Breast epithelium (tissue), 4 donors: ENCODE measurements around the gene ANGPTL2. TPM values are rescaled to one million over a fixed set of nuclear protein-coding genes. Genes with fewer than 3 reads are reported as not detected.
A peak's percentile ranks its signal among the peaks of the same experiment; 100 is the strongest.
"Not testable (repeated sequence)": the region's sequence is repeated elsewhere in the genome, so short reads cannot be mapped to it uniquely, and the experiment has no call there.

Source experiments
- DNase-seq, 2 donors: peaks; one replicate each; pipeline ENCODE4 v3.0.0-alpha.2; 2019; ENCODE audit warnings: low spot score in 2 of 2
- H3K27ac ChIP-seq, 2 donors: fragments of 200-600 bp; sonication (generic) in 1 of 2; one replicate each; pipeline ENCODE4 v1.5.1; 2016 to 2019; ENCODE audit warnings: mild to moderate bottlenecking in 1 of 2
- H3K27me3 ChIP-seq, 2 donors: fragments of 200-600 bp; sonication (generic) in 1 of 2; one replicate each; pipeline versions ENCODE4 v1.5.1 to v1.6.0; 2017 to 2019; ENCODE audit warnings: control low read depth in 1 of 2, mild to moderate bottlenecking in 1 of 2
- H3K36me3 ChIP-seq: fragments of 200-600 bp; one replicate; pipeline ENCODE4 v1.5.1; 2019
- H3K4me1 ChIP-seq, 2 donors: fragments of 200-600 bp; sonication (generic); one replicate each; pipeline ENCODE4 v1.5.1; 2016 to 2019; ENCODE audit warnings: control low read depth in 1 of 2
- H3K4me3 ChIP-seq, 3 donors: fragments of 200-600 bp; sonication (generic); 1 replicate in 2 of 3; 2 replicates in 1 of 3; pipeline ENCODE4 v1.5.1; 2016 to 2019; ENCODE audit warnings: mild to moderate bottlenecking in 3 of 3, moderate library complexity in 2 of 3
- H3K9me3 ChIP-seq, 2 donors: fragments of 200-600 bp; sonication (generic) in 1 of 2; one replicate each; pipeline ENCODE4 v1.5.1; 2016 to 2019; ENCODE audit warnings: control low read depth in 1 of 2
- POLR2A ChIP-seq: fragments of 450-650 bp; IDR thresholded peaks from one replicate; pipeline ENCODE4 v1.6.1; 2016; ENCODE audit warnings: antibody characterized with exemption, mild to moderate bottlenecking, moderate library complexity
- POLR2AphosphoS5 ChIP-seq, 3 donors: sonication (generic); formaldehyde crosslinking; IDR thresholded peaks; one replicate each; pipeline ENCODE4 v1.6.1; 2017; ENCODE audit warnings: antibody characterized with exemption in 3 of 3
- intact Hi-C: fragments of 100-400 bp; cut with DNase I; formaldehyde crosslinking; loops from one replicate; pipeline ENCODE4 v1.15.1; 2023; ENCODE audit warnings: low total_unique reads
- total RNA-seq, 3 donors: library from RNA; depleted of rRNA; stranded (reverse); fragments of >200 nt; gene quantifications; one replicate each; pipeline ENCODE4 v1.1.0, GENCODE V29; 2016
- TF ChIP-seq, protein P1 (sequence below), 3 donors: fragments of 450-650 bp; IDR thresholded peaks; one replicate each; pipeline ENCODE4 v1.5.1; 2016 to 2017; ENCODE audit warnings: antibody characterized with exemption in 3 of 3, mild to moderate bottlenecking in 3 of 3, moderate library complexity in 3 of 3

The ANGPTL2 gene
- total RNA-seq, 3 donors from 2014 or later = 30.9 to 61.8 (median 51.8) TPM

DNA sequence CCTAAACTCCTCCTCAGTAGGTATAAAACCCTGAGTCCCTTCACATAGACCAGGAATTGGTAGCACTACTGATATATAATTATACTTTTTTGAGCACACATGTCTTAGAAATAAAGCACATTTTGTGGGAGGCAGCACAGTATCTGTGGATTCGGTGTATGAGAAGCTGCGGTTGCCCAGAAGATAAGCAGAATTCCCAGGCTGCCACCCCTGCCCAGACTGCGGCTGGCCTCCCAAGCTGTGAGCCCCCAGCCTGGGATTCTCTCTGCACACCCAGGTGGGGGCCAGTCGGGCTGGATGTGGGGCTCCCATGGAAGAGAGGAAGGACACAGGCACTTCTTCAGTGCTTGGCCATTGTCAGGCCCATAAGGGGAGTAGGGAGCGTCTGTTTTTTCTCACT lies 25.6 kb upstream of the ANGPTL2 start:
- Histone ChIP-seq H3K36me3 (no peaks in the 10 kb centered on the region), H3K4me1 (no peaks in the 10 kb centered on the region), H3K27ac (no peak overlapping the region), H3K27me3 (no peaks in the 10 kb centered on the region), H3K4me3 (no peak overlapping the region), H3K9me3 (no peaks in the 10 kb centered on the region)
- DNase-seq = no peak
- TF ChIP-seq POLR2AphosphoS5 (IDR thresholded peaks at IDR 0.05) = no peak
- TF ChIP-seq POLR2A = no peak
- TF ChIP-seq, protein P1, sequence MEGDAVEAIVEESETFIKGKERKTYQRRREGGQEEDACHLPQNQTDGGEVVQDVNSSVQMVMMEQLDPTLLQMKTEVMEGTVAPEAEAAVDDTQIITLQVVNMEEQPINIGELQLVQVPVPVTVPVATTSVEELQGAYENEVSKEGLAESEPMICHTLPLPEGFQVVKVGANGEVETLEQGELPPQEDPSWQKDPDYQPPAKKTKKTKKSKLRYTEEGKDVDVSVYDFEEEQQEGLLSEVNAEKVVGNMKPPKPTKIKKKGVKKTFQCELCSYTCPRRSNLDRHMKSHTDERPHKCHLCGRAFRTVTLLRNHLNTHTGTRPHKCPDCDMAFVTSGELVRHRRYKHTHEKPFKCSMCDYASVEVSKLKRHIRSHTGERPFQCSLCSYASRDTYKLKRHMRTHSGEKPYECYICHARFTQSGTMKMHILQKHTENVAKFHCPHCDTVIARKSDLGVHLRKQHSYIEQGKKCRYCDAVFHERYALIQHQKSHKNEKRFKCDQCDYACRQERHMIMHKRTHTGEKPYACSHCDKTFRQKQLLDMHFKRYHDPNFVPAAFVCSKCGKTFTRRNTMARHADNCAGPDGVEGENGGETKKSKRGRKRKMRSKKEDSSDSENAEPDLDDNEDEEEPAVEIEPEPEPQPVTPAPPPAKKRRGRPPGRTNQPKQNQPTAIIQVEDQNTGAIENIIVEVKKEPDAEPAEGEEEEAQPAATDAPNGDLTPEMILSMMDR (IDR thresholded peaks at IDR 0.05) = no peak
- intact Hi-C loops = no loop called here

- no peaks in the 10 kb centered on the region for H3K27me3 ChIP-seq
- no peaks in the 10 kb centered on the region for H3K9me3 ChIP-seq
- no peaks in the 10 kb centered on the region for H3K4me1 ChIP-seq
- H3K36me3 ChIP-seq = no peaks in the 10 kb centered on the region
- no peak for DNase-seq
- intact Hi-C loops = no loop called here
- H3K4me3 ChIP-seq = no peak overlapping the region
- H3K27ac ChIP-seq = no peak overlapping the region
- no peak for TF ChIP-seq POLR2AphosphoS5 (IDR thresholded peaks at IDR 0.05)
These were observed 24.8 kb upstream of the ANGPTL2 start for GRCh38 chr9:127147251-127147650.

DNA sequence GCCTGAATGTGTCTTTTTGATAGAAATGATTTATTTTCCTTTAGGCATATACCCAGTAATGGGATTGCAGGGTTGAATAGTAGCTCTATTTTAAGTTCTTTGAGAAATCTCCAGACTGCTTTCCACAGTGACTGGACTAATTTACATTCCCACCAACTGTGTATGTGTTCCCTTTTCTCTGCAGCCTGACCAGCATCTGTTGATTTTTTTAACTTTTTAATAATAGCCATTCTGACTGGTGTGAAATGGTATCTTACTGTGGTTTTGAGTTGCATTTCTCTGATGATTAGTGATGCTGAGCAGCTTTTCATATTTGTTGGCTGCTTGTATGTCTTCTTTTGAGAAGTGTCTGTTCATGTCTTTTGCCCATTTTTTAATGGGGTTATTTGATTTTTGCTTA lies 24.4 kb upstream of the ANGPTL2 start:
- H3K9me3 ChIP-seq, H3K4me1 ChIP-seq, H3K27ac ChIP-seq, H3K4me3 ChIP-seq, H3K36me3 ChIP-seq, H3K27me3 ChIP-seq, DNase-seq, intact Hi-C loops: not testable (repeated sequence)

GRCh38 chr9:127144670-127145445 lies 22.4 kb upstream of the ANGPTL2 start:
- intact Hi-C loops = no loop called here
- Histone ChIP-seq H3K27ac (no peak overlapping the region), H3K36me3 (no peaks in the 10 kb centered on the region), H3K4me3 (no peak overlapping the region), H3K4me1 (no peaks in the 10 kb centered on the region), H3K27me3 (no peaks in the 10 kb centered on the region), H3K9me3 (no peaks in the 10 kb centered on the region)
- peak in 1 of 2 donors; percentile 5 for DNase-seq
- no peak for TF ChIP-seq POLR2AphosphoS5 (IDR thresholded peaks at IDR 0.05)
- TF ChIP-seq, protein P1 (IDR thresholded peaks at IDR 0.05) = no peak
- no peak for TF ChIP-seq POLR2A

GRCh38 chr9:127143920-127144465 lies 21.6 kb upstream of the ANGPTL2 start:
- intact Hi-C loops = no loop called here
- Histone ChIP-seq H3K9me3 (no peaks in the 10 kb centered on the region), H3K4me3 (no peak overlapping the region), H3K36me3 (no peaks in the 10 kb centered on the region), H3K27ac (no peak overlapping the region), H3K4me1 (no peaks in the 10 kb centered on the region), H3K27me3 (no peaks in the 10 kb centered on the region)
- TF ChIP-seq POLR2A (no peak), POLR2AphosphoS5 (IDR thresholded peaks at IDR 0.05) (no peak)
- TF ChIP-seq, protein P1 (IDR thresholded peaks at IDR 0.05) = no peak
- peak in 1 of 2 donors; percentile 7 for DNase-seq

DNA sequence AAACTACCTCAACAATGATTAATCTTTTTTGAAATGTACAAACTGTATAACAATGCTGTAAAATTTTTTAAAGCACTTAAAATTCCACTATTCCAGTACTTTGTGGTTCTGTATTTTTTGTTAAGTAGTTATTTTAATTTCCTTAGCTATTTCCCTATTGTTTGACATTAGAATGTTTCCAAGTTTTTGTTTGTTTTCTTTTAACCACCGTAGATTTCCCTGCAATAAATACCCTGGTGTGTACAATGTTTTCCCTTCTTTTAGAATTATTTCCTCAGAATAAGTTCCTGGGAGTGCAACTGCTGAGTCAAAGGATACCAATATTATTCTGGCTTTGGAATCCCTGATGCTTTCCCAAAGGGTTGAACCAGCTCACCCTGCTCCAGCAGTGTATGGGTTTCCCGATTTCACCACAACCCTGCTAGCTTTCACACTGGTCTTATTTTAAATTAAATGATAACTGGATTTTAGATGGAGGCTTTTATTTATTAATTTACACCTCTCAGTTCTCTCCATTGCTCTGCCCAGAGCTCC lies 20.6 kb upstream of the ANGPTL2 start:
- Histone ChIP-seq H3K4me3 (no peak overlapping the region), H3K9me3 (no peaks in the 10 kb centered on the region), H3K4me1 (no peaks in the 10 kb centered on the region), H3K27me3 (no peaks in the 10 kb centered on the region), H3K36me3 (no peaks in the 10 kb centered on the region), H3K27ac (no peak overlapping the region)
- intact Hi-C loops = no loop called here
- peak in 1 of 2 donors; percentile 4 for DNase-seq
- TF ChIP-seq POLR2AphosphoS5 (IDR thresholded peaks at IDR 0.05) (no peak), POLR2A (no peak)
- TF ChIP-seq, protein P1 (IDR thresholded peaks at IDR 0.05) = no peak
